HCT116 (cell line): ENCODE measurements around the gene C1orf122. TPM values are rescaled to one million over a fixed set of nuclear protein-coding genes. Genes with fewer than 3 reads are reported as not detected.

Experiments
- ATAC-seq: fragments of 200-7000 bp; cut with Tn5 transposase; 2 replicates; pipeline ENCODE4 v1.9.1; 2020; ENCODE audit warnings: mild to moderate bottlenecking, moderate library complexity
- BruUV-seq: library from RNA; stranded (reverse); fragments of 400-500 nt; replicated peaks from 2 replicates; lab custom pipeline; 2021; lab: Mats Ljungman, UMichigan
- CTCF ChIA-PET: fragments of 300-600 bp; sonication (Branson Sonifier 250); formaldehyde crosslinking; loops from one replicate; lab custom pipeline; 2021; ENCODE audit warnings: antibody characterized with exemption; lab: Charles Lee
- POLR2A ChIA-PET: fragments of 300-600, 350-600 bp; sonication (Branson Sonifier 250); formaldehyde crosslinking; loops from one replicate; lab custom pipeline; 2021; ENCODE audit warnings: antibody characterized with exemption; lab: Charles Lee
- RAD21 ChIA-PET, 2 experiments: fragments of 300-600 bp; sonication (Branson Sonifier 250); formaldehyde crosslinking; loops; one replicate each; lab custom pipeline; 2023; ENCODE audit warnings: low total read pairs in 2 of 2; ENCODE audit not compliant: uncharacterized antibody in 2 of 2, unreplicated experiment in 2 of 2, low non-redundant PET in 1 of 2; lab: Charles Lee
- DNase-seq: peaks from one replicate; pipeline ENCODE4 v3.0.0-alpha.2; 2010; ENCODE audit warnings: low read depth, low spot score
- H2AFZ ChIP-seq: fragments of 200-600 bp; shearing (Covaris generic), sonication (generic); 2 replicates; pipeline ENCODE4 v1.6.1; 2017; ENCODE audit warnings: low read depth, mixed run types, mixed read lengths, antibody characterized with exemption, low read length; ENCODE audit not compliant: poor library complexity, severe bottlenecking
- H3K27ac ChIP-seq: 2 replicates; pipeline ENCODE4 v1.5.1; 2012; ENCODE audit warnings: low read depth, low read length
- H3K27me3 ChIP-seq: fragments of 200-600 bp; sonication (generic); 2 replicates; pipeline ENCODE4 v1.6.1; 2016; ENCODE audit warnings: mixed run types, low read length, mixed read lengths; ENCODE audit not compliant: insufficient read depth
- H3K36me3 ChIP-seq, 2 experiments: fragments of 200-500 bp in 1 of 2; fragments of 200-600 bp in 1 of 2; sonication (Bioruptor generic) in 1 of 2; sonication (generic) in 1 of 2; 2 replicates each; pipeline versions ENCODE4 v1.5.1 to v1.6.1; 2014 to 2016; ENCODE audit warnings: low read length in 2 of 2, inconsistent platforms in 1 of 2, mixed read lengths in 1 of 2, mixed run types in 1 of 2; ENCODE audit not compliant: insufficient read depth in 2 of 2, control insufficient read depth in 1 of 2
- H3K4me1 ChIP-seq, 2 experiments: fragments of 200-600 bp in 1 of 2; sonication (generic) in 1 of 2; 2 replicates each; pipeline versions ENCODE4 v1.5.1 to v1.6.1; 2012 to 2017; ENCODE audit warnings: low read length in 2 of 2, inconsistent platforms in 1 of 2, mild to moderate bottlenecking in 1 of 2, mixed read lengths in 1 of 2, mixed run types in 1 of 2, moderate library complexity in 1 of 2; ENCODE audit not compliant: insufficient read depth in 2 of 2, control insufficient read depth in 1 of 2
- H3K4me2 ChIP-seq: fragments of 200-600 bp; sonication (generic); 2 replicates; pipeline ENCODE4 v1.6.1; 2017; ENCODE audit warnings: mixed run types, low read length, mixed read lengths
- H3K4me3 ChIP-seq, 2 experiments: fragments of 200-600 bp in 1 of 2; sonication (generic) in 1 of 2; replicated peaks in 1 of 2; 2 replicates each; pipeline ENCODE4 v1.5.1; 2011 to 2016; ENCODE audit warnings: low read length in 2 of 2, control low read depth in 1 of 2, low read depth in 1 of 2, mild to moderate bottlenecking in 1 of 2, mixed read lengths in 1 of 2, mixed run types in 1 of 2
- H3K79me2 ChIP-seq: fragments of 200-600 bp; sonication (generic); 2 replicates; pipeline ENCODE4 v1.6.1; 2017; ENCODE audit warnings: mild to moderate bottlenecking, mixed run types, low read length, moderate library complexity, mixed read lengths; ENCODE audit not compliant: insufficient read depth
- H3K9ac ChIP-seq: fragments of 200-600 bp; sonication (generic); 2 replicates; pipeline ENCODE4 v1.6.1; 2016; ENCODE audit warnings: low read length, mixed read lengths
- H3K9me2 ChIP-seq: fragments of 200-600 bp; sonication (generic), shearing (Covaris generic); 2 replicates; pipeline ENCODE4 v1.6.1; 2017; ENCODE audit warnings: mixed run types, mild to moderate bottlenecking, moderate library complexity; ENCODE audit not compliant: insufficient read depth
- H3K9me3 ChIP-seq, 2 experiments: fragments of 200-500 bp in 1 of 2; fragments of 200-600 bp in 1 of 2; sonication (Bioruptor generic) in 1 of 2; sonication (generic) in 1 of 2; 2 replicates each; pipeline ENCODE4 v1.6.1; 2014 to 2017; ENCODE audit warnings: low read length in 2 of 2, mixed read lengths in 2 of 2, inconsistent platforms in 1 of 2, low read depth in 1 of 2, mild to moderate bottlenecking in 1 of 2, mixed run types in 1 of 2, moderate library complexity in 1 of 2; ENCODE audit not compliant: control insufficient read depth in 1 of 2, insufficient read depth in 1 of 2
- H4K20me1 ChIP-seq: fragments of 200-600 bp; sonication (generic), shearing (Covaris generic); 2 replicates; pipeline ENCODE4 v1.6.1; 2017; ENCODE audit warnings: mixed run types, mild to moderate bottlenecking, moderate library complexity; ENCODE audit not compliant: insufficient read depth
- ATF3 ChIP-seq: IDR thresholded peaks from 2 replicates; pipeline ENCODE4 v1.6.1; 2012
- CTCF ChIP-seq, 3 experiments: fragments of 200-600 bp in 1 of 3; sonication (generic) in 1 of 3; IDR thresholded peaks in 2 of 3; conservative IDR thresholded peaks in 1 of 3; 2 replicates each; pipeline ENCODE4 v1.5.1; 2012 to 2017; ENCODE audit warnings: low read depth in 2 of 3, low read length in 2 of 3, antibody characterized with exemption in 1 of 3, borderline replicate concordance in 1 of 3, control low read depth in 1 of 3, mild to moderate bottlenecking in 1 of 3, mixed read lengths in 1 of 3, mixed run types in 1 of 3, moderate library complexity in 1 of 3; ENCODE audit not compliant: insufficient read depth in 1 of 3
- EGR1 ChIP-seq: IDR thresholded peaks from 2 replicates; pipeline ENCODE4 v1.6.1; 2012; ENCODE audit warnings: low read depth
- ELF1 ChIP-seq: IDR thresholded peaks from 2 replicates; pipeline ENCODE4 v1.6.1; 2012; ENCODE audit warnings: low read depth, borderline replicate concordance
- JUND ChIP-seq: IDR thresholded peaks from 2 replicates; pipeline ENCODE4 v1.6.1; 2012
- RAD21 ChIP-seq: IDR thresholded peaks from 2 replicates; pipeline ENCODE4 v1.6.1; 2012; ENCODE audit warnings: low read depth, mild to moderate bottlenecking
- REST ChIP-seq: IDR thresholded peaks from 2 replicates; pipeline ENCODE4 v1.6.1; 2012; ENCODE audit warnings: low read depth
- SIN3A ChIP-seq: IDR thresholded peaks from 2 replicates; pipeline ENCODE4 v1.6.1; 2012; ENCODE audit warnings: low read depth
- SP1 ChIP-seq: IDR thresholded peaks from 2 replicates; pipeline ENCODE4 v1.6.1; 2012; ENCODE audit warnings: low read depth
- YY1 ChIP-seq: IDR thresholded peaks from 2 replicates; pipeline ENCODE4 v1.6.1; 2011; ENCODE audit warnings: low read length, low read depth, moderate library complexity, mild to moderate bottlenecking; ENCODE audit not compliant: insufficient replicate concordance; ENCODE audit errors: extremely low read depth
- ZBTB33 ChIP-seq: IDR thresholded peaks from 2 replicates; pipeline ENCODE4 v1.6.1; 2011; ENCODE audit warnings: mild to moderate bottlenecking, low read length, moderate library complexity; ENCODE audit not compliant: insufficient replicate concordance; ENCODE audit errors: extremely low read depth
- ZNF274 ChIP-seq: fragments of 200-500 bp; sonication (Bioruptor generic); IDR thresholded peaks from 2 replicates; pipeline ENCODE4 v1.6.1; 2014; ENCODE audit warnings: mild to moderate bottlenecking, low read depth, low read length, inconsistent platforms
- intact Hi-C: fragments of 100-400 bp; cut with micrococcal nuclease; formaldehyde crosslinking; loops from 2 replicates; pipeline ENCODE4 v1.10.0; 2022
- total RNA-seq: library from RNA; stranded (reverse); gene quantifications from one replicate; pipeline ENCODE4 v1.2.1, GENCODE V29; 2021; ENCODE audit not compliant: unreplicated experiment

Gene C1orf122
- total RNA-seq, 1 experiment from 2014 or later, result 34.2 TPM

- Histone ChIP-seq H3K4me3 (no peak overlapping the region), H3K4me1 (peaks cover 2% of the 10 kb centered on the region in 2 experiments), H3K4me2 (no peak overlapping the region), H4K20me1 (peaks cover 4% of the 10 kb centered on the region; the same call in 1 of the 2 replicates), H3K27ac (no peak overlapping the region), H3K36me3 (peaks cover 12 to 26% of the 10 kb centered on the region in 2 experiments; a peak in 3 of 4 replicates), H3K79me2 (peaks cover 90% of the 10 kb centered on the region), H3K9ac (no peak overlapping the region), H3K9me3 (no peaks in the 10 kb centered on the region), H3K27me3 (no peaks in the 10 kb centered on the region), H2AFZ (no peak overlapping the region), H3K9me2 (no peaks in the 10 kb centered on the region)
- RAD21 ChIA-PET, result no interaction called here
- no peak for DNase-seq
- POLR2A ChIA-PET, result no interaction called here
- TF ChIP-seq SP1, result no peak
- TF ChIP-seq CTCF (IDR thresholded peaks at IDR 0.05 in 2 of 3, conservative IDR thresholded peaks at IDR 0.05 in 1 of 3; ENCODE audit: borderline replicate concordance in 1 of 3, insufficient read depth in 1 of 3, low read depth in 2 of 3, low read length in 2 of 3), result no peak
- no peak for TF ChIP-seq EGR1
- no peak for TF ChIP-seq ZBTB33
- TF ChIP-seq JUND, result no peak
- no peak for TF ChIP-seq SIN3A
- no peak for TF ChIP-seq REST
- no peak for TF ChIP-seq ATF3
- no peak for TF ChIP-seq ZNF274
- TF ChIP-seq RAD21, result no peak
- TF ChIP-seq YY1, result no peak
- no peak for TF ChIP-seq ELF1
- CTCF ChIA-PET, result no interaction called here
- ATAC-seq, result no peak
- intact Hi-C loops, result no loop called here
- BruUV-seq, result no TSS peak
These were observed 45.6 kb downstream of the C1orf122 start for GRCh38 chr1:37853157-37853556.
